ENCODE measurements around the gene FOXJ3. TPM values are rescaled to one million over a fixed set of nuclear protein-coding genes. Genes with fewer than 3 reads are reported as not detected.

Gene FOXJ3
- total RNA-seq, 2 donors from 2014 or later: 67.3 to 79.4 TPM

GRCh38 chr1:42136466-42136865, 198.6 kb downstream of the FOXJ3 start:
- Histone ChIP-seq H3K4me3 (ENCODE audit: low read length) (no peak overlapping the region), H3K27ac (ENCODE audit: low read depth, low read length) (no peak overlapping the region), H3K9ac (ENCODE audit: extremely low read depth, low read length, poor library complexity, severe bottlenecking) (no peak overlapping the region), H3K9me3 (ENCODE audit: control insufficient read depth, low read length) (no peaks in the 10 kb centered on the region), H3K4me1 (ENCODE audit: control insufficient read depth, insufficient read depth, low read length) (no peaks in the 10 kb centered on the region), H3K27me3 (ENCODE audit: control insufficient read depth, insufficient read depth, low read length, poor library complexity, severe bottlenecking) (no peaks in the 10 kb centered on the region), H3K36me3 (ENCODE audit: control insufficient read depth, insufficient read depth, low read length) (no peaks in the 10 kb centered on the region)
- Mint-ChIP-seq H3K27me3 (ENCODE audit: insufficient read depth) (peaks cover 8% of the 10 kb centered on the region), H3K27ac (no peak overlapping the region), H3K4me3 (no peak overlapping the region), H3K36me3 (ENCODE audit: low read depth) (no peaks in the 10 kb centered on the region), H3K9me3 (no peaks in the 10 kb centered on the region), H3K4me1 (no peaks in the 10 kb centered on the region)
- no peak for DNase-seq
- no peak for TF ChIP-seq CTCF (conservative IDR thresholded peaks at IDR 0.05)

- no peak for DNase-seq
- no peaks in the 10 kb centered on the region for H3K9me3 ChIP-seq (ENCODE audit: control insufficient read depth, low read length)
- Mint-ChIP-seq H3K4me3 (no peak overlapping the region), H3K27ac (no peak overlapping the region), H3K9me3 (no peaks in the 10 kb centered on the region), H3K4me1 (no peaks in the 10 kb centered on the region), H3K27me3 (ENCODE audit: insufficient read depth) (peaks cover 8% of the 10 kb centered on the region), H3K36me3 (ENCODE audit: low read depth) (no peaks in the 10 kb centered on the region)
- H3K4me3 ChIP-seq (ENCODE audit: low read length): no peak overlapping the region
- no peak overlapping the region for H3K27ac ChIP-seq (ENCODE audit: low read depth, low read length)
- no peak overlapping the region for H3K9ac ChIP-seq (ENCODE audit: extremely low read depth, low read length, poor library complexity, severe bottlenecking)
- no peaks in the 10 kb centered on the region for H3K4me1 ChIP-seq (ENCODE audit: control insufficient read depth, insufficient read depth, low read length)
- 87 to 91% methylated on average over 3 of the region's 3 CpGs for WGBS, 2 experiments (ENCODE audit: insufficient coverage in 1 of 2, insufficient read length in 1 of 2)
- no peaks in the 10 kb centered on the region for H3K27me3 ChIP-seq (ENCODE audit: control insufficient read depth, insufficient read depth, low read length, poor library complexity, severe bottlenecking)
- no peaks in the 10 kb centered on the region for H3K36me3 ChIP-seq (ENCODE audit: control insufficient read depth, insufficient read depth, low read length)
- no peak for TF ChIP-seq CTCF (conservative IDR thresholded peaks at IDR 0.05)
Observed at GRCh38 chr1:42135426-42135825, 199.6 kb downstream of the FOXJ3 start.

- Histone ChIP-seq H3K9ac (ENCODE audit: extremely low read depth, low read length, poor library complexity, severe bottlenecking) (no peak overlapping the region), H3K9me3 (ENCODE audit: control insufficient read depth, low read length) (no peaks in the 10 kb centered on the region), H3K27ac (ENCODE audit: low read depth, low read length) (no peak overlapping the region), H3K27me3 (ENCODE audit: control insufficient read depth, insufficient read depth, low read length, poor library complexity, severe bottlenecking) (peaks cover 2% of the 10 kb centered on the region), H3K4me1 (ENCODE audit: control insufficient read depth, insufficient read depth, low read length) (no peaks in the 10 kb centered on the region), H3K4me3 (ENCODE audit: low read length) (no peak overlapping the region), H3K36me3 (ENCODE audit: control insufficient read depth, insufficient read depth, low read length) (no peaks in the 10 kb centered on the region)
- no peaks in the 10 kb centered on the region for H3K36me3 Mint-ChIP-seq (ENCODE audit: low read depth)
- WGBS, 2 experiments (ENCODE audit: insufficient coverage in 1 of 2, insufficient read length in 1 of 2): 80 to 88% methylated on average over 8 to 10 of the region's 10 CpGs
- H3K4me1 Mint-ChIP-seq: no peaks in the 10 kb centered on the region
- no peaks in the 10 kb centered on the region for H3K9me3 Mint-ChIP-seq
- no peak for DNase-seq
- H3K27ac Mint-ChIP-seq: no peak overlapping the region
- peaks cover 8% of the 10 kb centered on the region for H3K27me3 Mint-ChIP-seq (ENCODE audit: insufficient read depth)
- H3K4me3 Mint-ChIP-seq: no peak overlapping the region
- no peak for TF ChIP-seq CTCF (conservative IDR thresholded peaks at IDR 0.05)
Observed at GRCh38 chr1:42133809-42134526, 201.1 kb downstream of the FOXJ3 start.

All from endodermal cell (in vitro differentiated cells).